GM21526 (cell line): ENCODE measurements around the gene NMT2.

Experiments used
- ATAC-seq: cut with Tn5 transposase; IDR thresholded peaks from one replicate; pipeline ENCODE4 v1.9.1; 2021; ENCODE audit warnings: moderate library complexity; ENCODE audit not compliant: unreplicated experiment, low FRiP score

The NMT2 gene

DNA sequence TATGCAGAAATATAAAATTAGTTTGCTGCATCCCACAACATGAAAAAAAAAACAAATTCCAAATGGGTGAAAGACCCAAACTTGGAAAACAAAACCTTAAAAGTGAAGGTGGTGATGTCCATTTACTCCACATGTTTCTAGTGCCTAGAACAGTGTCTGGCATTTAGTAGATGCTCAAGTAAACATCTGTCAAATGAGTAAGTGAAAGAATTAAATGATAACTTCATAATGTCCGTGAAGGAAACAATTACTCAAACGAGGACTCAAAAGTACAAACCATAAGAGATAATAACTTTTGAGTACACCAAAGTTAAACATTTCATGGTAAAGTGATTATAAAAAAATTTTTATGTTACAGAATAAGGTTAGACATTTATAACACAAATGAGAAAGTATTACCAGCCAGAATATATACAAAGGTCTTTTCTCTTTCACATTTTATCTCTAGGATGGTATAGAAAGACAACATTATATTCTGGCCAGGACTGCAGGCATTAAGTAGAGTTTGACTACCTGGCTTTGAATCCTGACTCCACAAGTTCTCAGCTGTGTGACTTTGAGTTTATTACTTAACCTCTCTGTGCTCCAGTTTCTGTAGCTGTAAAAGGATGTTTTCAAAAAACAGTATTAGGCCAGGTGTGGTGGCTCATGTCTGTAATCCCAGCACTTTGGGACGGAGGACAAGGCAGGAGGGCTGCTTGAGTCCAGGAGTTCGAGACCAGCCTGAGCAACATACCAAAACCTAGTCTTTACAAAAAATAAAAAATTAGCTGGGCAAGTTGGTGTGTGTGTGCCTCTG lies 20.7 kb downstream of the NMT2 start:
- ATAC-seq: no peak

DNA sequence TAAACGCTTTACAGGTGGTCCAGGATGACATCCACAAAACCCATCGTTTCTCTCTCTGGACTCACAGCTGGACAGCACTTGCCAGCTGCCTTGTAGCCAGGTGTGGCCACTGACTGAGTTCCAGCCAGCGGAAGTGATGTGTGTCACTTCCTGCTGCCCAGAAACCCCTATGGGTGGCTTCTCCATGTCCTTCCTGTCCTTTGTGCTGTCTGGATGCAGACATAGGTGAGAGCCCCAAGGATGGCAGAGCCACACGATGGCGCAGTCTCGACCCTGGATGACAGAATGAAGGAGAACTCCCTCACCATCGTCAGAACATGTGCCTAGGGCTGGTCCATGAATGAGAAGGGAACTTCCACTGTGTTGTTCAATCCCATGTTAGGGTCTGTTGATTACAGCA lies 22.1 kb downstream of the NMT2 start:
- no peak for ATAC-seq

DNA sequence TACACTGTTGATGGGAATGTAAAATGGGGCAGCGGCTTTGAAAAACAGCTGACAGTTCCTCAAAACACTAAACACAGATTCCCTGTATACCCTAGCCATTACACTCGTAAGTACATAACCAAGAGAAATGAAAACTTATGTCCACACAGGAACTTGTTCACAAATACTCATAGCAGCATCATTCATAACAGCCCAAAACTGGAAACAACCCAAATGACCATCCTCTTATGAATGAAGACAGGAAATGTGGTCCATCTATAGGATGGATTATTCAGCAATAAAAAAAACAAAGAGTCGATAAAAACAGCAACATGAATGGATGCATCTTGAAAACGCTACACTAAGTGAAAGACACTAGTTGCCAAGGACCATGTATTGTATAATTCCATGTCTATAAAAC lies 23.7 kb downstream of the NMT2 start:
- ATAC-seq: no peak

DNA sequence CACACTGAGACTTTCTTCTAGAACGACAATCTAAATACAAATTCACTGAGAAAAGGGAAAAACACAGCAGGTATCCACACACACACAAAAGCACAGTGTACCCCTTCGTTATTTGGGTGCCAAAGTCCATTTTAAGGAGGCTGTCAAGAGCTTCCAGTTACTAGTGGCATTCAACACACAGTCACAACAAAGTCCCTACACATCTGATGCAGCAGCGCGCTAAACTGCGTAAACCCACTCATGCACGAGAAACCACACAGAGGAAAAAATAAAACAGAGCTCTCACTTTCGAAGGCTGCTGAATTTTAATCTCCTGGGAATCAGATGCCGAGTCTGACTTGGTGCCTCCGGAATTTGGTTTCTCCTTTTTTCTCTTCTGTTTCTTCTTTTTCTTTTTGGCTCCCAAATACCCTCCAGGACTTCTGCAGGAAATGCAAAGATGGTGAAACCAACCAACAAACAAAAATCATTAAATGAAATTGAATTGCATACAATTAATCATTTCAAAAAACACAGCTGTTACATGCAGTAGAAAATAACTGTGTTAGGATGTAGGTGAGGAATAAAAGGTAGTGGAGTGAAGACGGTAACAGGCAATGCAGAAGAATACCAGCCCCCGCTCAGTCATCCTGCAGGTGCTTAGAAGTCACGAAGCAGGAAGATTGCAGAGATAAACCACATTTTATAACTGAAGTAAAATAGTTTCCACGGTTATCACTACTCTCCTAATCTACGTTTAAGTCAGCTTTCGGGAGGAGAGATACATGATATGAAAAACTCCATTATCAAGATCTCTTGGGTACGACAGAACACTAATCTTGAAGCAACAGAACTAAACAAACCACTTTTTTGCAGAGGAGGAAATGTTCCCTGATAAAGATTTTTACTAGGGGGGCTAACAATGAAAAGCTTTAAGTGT lies 27.1 kb downstream of the NMT2 start:
- ATAC-seq: no peak

DNA sequence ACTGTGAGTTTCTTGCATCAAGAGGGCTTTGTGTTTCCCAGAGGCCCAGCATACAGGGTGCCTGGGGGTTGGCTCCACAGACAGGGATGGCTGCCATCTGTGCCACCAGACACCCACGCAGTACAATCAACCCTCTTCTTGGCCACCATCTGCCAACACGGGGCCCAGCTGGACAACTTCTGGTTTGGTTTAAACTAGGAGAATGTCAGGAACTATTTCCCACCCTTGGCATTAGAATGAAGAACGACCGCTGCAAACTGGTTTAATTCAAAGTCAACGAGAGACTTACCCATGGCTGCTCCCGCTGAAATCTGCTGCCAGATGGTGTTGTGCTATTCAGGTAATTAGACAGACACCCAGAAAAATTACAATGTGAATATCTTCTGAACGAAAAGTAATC lies 27.8 kb downstream of the NMT2 start:
- ATAC-seq: no peak

DNA sequence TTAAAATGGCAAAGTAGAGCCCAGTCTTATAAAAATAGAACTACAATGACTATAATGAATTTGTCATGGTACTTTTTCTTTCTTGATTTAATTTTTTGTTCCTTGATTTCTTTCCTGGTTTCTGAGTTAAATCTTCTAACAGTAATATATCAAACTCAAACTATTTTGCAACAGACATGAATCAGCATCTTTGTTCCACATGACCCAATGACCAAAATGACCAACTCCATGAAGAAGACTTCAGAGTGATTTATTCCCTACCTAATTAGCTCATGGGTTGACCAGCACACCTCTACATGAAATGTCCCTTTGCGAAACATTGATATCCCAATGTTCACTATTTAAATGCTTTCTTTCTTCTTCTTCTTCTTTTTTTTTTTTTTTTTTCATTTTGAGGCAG lies 30.9 kb downstream of the NMT2 start:
- no peak for ATAC-seq

DNA sequence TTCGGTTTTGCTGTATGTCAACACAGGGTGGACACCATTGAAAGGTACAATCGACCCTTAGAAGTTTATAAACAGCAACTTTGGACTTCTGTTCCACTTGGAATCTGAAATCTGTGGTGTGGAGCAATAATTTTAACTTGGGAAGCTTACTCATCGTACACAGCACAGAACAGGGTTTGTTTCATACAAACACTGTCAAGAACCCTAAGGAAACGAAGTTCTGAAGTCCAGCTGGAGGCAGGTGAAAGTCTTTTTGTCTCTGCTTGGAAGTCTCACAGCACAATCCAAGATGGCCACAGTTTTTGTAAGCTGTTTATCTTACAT lies 31.5 kb downstream of the NMT2 start:
- no peak for ATAC-seq

DNA sequence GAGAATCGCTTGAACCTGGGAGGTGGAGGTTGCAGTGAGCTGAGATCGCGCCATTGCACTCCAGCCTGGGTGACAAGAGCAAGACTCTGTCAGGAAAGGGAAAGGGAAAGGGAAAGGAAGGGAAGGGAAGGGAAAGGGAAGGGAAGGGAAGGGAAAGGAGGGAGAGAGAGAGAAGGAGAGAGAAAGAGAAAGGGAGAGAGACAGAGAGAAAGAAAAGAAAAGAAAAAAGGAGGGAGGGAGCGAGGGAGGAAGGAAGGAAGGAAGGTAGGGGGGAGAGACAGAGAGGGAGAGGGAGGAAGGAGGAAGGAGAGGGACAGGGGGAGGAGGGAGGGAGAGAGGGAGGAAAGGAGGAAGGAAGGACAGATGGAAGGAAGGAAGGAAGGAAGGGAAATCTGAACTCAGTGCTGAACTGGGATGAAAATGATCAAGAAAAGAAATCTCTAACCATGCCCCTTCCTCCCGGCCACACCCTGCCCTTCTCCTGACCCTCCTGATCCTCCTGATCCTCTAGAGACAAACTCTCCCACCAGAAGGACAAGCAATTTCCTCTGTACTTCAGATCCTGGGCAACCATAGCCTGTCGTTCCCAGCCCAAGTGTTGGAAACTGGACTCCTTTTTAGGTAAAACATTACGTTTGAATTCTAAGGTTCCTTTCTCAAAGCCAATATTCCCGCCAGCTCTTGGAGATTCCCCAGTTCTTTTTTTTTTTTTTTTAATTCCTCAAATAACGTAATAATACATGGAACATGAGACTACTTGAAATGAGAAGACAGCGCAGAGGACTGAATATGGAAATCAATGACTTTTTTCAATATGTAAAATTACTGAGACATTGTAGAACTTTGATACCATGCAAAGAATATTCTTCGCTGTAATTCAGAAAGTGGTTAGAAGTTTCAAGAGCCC lies 32.1 kb downstream of the NMT2 start:
- ATAC-seq: no peak

DNA sequence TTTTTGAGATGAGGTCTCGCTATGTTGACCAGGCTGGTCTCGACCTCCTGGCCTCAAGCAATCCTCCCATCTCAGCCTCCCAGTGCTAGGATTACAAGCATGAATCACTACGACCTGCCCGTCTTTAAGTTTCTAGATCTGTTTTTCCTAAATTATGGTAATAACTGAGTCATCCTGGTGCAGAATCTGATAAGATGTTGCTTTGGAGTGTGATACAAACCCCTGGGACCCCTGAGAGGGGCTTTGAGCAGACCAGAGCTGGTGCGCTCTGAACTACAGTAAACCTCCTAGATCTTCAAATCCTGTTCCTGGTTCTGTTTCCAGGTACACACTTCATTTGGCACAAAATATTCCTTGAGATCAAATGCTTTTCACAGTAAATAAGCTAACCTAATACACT lies 37.2 kb downstream of the NMT2 start:
- no peak for ATAC-seq

DNA sequence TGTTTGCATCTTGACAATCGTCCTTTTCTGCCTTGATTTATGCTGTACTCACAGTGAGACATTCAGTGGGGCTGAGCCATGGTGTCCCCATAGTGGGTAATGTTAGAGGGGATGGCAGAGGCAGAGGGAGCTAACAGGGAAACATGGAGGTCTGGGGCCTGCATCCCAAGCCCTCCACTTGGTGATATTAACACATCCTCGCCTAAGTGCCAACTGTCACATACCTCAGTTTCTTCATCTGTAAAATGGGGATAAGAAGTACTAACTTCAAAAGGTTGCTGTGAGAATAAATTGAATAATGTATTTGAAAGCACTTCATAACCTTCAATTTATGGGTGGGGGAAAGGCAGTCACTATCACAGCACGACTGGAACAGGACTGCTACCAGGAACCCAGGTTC lies 43.6 kb downstream of the NMT2 start:
- ATAC-seq: no peak

DNA sequence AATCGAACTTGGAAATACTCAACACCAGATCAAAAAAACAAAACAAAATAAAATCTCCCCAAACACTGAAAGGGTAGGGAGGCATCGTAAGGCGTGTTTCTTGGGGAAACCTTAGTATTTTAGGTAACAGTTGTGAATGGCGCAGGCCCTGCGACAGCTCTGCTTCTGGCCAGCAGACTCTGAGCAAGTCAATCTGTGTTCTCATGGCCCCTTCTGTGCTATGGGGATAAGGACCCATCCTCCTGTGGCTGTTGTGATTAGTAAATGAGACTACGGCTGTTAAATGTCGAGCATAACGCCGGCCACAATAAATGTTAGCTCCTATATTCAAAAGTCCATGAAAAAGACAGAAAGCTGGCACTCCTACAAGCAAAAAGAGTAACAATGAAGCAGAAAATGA lies 44.3 kb downstream of the NMT2 start:
- no peak for ATAC-seq

DNA sequence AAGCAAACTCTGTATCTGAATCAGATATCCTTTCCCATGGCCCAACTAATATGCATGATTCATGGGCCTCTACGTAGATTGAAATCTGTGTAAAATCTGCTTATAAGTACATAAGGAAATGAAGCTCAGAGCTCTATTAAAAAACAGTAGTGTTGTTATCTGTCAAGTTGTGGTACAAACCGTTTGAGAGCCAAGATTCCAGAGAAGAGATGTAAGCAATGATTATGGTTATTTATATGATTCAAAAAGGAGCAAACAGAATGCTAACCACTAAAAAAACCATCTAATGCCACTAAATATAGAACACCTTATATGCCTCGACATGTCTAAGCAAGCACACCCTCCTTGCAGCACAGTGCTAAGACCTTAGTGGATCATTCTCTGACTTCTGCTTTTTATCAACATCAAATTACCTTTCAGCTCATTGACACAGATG lies 44.7 kb downstream of the NMT2 start:
- no peak for ATAC-seq

DNA sequence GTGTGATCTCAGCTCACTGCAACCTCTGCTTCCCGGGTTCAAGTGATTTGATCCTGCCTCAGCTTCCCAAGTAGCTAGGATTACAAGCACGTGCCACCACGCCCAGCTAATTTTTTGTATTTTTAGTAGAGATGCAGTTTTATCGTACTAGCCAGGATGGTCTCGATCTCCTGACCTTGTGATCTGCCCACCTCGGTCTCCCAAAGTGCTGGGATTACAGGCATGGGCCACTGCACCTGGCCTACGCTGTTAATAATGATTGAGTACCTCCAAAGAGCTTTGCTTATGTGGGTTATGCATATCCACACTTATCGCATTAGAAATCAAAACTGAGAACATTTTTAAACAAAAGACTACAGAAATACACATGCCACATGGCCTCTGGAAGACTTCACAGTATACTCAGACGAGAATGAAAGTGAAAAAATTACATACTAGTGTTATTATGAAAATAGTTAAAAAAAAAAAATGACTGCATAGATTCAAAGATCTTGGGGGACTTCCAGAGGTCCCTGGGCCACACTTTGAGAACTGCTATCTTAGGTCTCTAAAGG lies 45.9 kb downstream of the NMT2 start:
- peak; percentile 84 for ATAC-seq

DNA sequence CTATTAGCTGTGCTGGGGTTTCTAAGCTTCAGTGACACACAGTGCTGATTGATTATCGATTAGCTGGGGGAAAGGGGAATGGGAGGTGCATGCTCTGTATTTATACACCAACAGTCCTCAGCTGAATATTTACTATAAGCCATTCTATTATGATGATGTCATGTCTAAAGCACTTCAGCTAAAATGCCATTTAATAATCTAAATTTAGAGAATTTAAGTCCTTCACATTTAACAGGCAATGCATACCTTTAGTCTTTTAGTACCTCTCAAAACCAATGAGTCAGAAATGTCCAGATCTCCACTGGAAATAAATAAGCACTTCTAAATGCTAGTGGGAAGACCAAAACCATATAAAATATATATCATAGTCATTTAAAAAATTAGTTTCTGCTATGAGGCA lies 46.8 kb downstream of the NMT2 start:
- ATAC-seq: no peak

DNA sequence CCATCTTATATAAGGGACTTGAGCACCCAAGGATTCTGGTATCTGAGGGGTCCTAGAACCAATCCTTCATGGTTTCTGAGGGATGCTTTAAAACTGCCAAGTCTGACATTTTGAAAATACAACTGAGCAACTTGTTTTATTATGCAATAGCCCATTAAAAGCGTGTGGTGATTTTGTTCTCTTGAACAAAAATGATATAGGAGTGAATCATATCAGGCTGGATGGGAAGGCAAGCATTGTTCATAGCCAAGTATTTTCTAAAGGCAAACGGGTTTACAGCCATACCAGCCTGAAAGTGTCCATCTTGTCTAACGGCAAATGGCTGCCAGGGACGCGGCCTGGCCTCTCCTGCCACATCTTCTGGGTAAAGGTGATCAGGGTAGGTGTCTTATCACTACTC lies 48.0 kb downstream of the NMT2 start:
- ATAC-seq: no peak

DNA sequence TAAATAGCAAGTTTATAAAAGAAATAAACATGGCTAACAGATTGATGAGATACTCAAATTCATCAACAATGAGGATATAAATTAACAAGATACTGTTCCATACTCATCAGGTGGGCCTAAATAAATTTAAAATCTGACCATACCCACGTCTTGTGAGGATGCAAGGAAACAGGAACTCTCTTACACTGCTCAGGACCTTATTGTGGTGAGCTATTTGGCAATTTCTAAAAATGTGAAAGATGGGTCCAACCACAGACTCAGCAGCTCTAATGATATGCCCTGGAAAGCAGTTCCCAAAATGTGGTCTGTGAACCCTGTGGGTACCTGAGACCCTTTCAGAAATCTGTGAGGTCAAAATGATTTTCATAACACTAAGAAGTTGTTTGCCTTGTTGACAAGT lies 49.9 kb downstream of the NMT2 start:
- ATAC-seq: no peak

DNA sequence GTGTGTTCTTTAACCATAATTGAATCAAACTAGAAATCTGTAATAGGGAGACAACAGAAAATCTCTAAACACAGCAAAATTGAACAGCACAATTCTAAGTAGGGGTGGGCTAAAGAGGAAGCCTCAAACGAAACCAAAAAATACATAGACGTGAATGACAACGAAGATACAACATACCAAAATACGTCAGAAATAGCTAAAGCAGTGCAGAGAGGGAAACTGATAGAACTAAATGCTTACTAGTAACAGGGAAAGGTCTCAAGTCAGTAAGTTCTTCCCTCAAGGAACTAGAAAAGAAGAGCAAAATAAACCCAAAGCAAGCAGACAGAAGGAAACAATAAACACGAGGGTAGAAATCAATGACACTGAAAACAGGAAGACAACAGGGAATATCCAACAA lies 52.3 kb downstream of the NMT2 start:
- no peak for ATAC-seq

DNA sequence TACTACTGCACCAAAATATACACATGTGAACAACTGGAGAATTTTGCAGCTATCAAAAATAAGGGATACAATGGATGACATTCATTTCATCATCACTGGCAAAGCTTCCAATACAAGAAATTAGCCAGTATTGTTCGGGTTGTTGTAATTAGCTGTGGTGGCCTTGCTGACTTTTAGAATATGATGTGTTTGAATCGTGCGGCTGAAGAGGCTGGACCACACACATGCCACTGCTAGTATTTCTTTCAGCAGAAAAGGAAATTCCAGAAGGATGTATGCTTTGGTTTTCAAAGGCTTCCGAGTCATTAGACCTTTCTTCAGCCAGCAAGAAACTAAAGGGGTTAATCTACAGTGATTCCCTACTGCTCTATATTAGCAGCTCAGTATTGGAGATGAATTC lies 54.7 kb downstream of the NMT2 start:
- no peak for ATAC-seq

DNA sequence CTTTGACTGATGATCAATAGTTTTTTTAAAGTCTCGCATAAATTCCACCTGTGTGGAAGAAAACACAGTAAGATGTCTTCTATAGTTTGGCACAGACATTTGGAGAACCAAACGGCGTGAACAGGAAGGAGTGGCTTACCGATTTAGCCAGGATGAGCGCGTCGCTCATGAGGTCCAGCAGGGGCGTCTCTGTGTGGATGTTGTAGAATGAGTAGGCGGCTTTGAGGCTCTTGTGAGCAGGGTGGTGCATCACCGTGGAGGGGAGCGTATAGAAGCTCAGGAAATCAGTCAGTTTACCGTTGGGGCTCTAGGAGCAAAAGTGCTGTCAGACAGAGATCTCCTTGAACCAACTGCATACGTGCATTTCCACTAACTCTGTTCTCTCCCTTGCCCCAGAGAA lies 55.8 kb downstream of the NMT2 start:
- ATAC-seq: no peak

DNA sequence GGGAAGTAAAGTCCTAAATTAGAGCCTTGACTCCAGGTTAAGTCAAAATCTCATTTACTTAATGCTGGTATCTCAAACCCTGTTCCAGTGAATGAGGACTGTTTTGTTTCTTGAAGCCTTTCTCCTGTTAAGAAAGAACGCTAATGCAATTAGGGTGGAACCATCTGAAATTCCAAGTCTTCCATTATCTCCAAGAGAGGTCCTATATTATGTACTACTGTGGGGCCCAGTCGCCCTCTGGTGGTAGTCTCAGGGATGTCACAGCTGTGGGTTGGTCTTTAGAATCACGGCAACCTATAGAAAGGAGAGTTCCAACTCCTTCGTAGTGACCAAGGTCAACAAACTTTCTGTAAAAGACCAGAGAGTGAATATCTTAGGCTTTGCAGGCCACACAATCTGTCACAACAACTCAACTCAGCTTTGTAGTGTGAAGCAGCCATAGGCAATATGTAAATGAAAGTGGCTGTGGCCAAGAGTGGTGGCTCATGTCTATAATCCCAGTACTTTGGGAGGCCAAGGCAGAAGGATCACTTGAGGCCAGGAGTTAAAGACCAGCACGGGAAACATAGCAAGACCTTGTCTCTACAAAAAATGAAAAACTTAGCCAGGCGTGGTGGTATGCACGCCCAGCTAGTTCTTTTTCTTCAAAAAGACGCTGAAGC lies 62.0 kb downstream of the NMT2 start:
- ATAC-seq: peak; percentile 90
